Measurements from ENCODE around the gene TSPAN18.

- TF ChIP-seq POLR2A (IDR thresholded peaks at IDR 0.05) (no peak), CTCF (IDR thresholded peaks at IDR 0.05) (no peak)
Measured at GRCh38 chr11:44862558-44863101, 135.9 kb downstream of the TSPAN18 start.

Data from breast epithelium (tissue), 3 donors.